HG03575 (cell line): Measurements from ENCODE around the gene URB1.
"Not testable (repeated sequence)": the region's sequence is repeated elsewhere in the genome, so short reads cannot be mapped to it uniquely, and the experiment has no call there.

Experiments
- ATAC-seq: cut with Tn5 transposase; IDR thresholded peaks from one replicate; pipeline ENCODE4 v1.9.1; 2021; ENCODE audit not compliant: unreplicated experiment, insufficient number of reproducible peaks, low FRiP score; ENCODE audit errors: extremely low read depth

URB1 gene

GRCh38 chr21:32392880-32393676, at the start of gene URB1:
Gene URB1, minus strand, starts transcription at chr21:32393012. Its CDS starts 102 bp downstream, at chr21:32392910.
- no peak for ATAC-seq

- no peak for ATAC-seq
Observed at GRCh38 chr21:32437729-32438128, 44.9 kb upstream of the URB1 start.

GRCh38 chr21:32432982-32433660, 40.3 kb upstream of the URB1 start:
- not testable (repeated sequence) for ATAC-seq

GRCh38 chr21:32427958-32428623, 35.3 kb upstream of the URB1 start:
- no peak for ATAC-seq

GRCh38 chr21:32426592-32427051, 33.8 kb upstream of the URB1 start:
- ATAC-seq, result no peak

- ATAC-seq, result no peak
Observed at GRCh38 chr21:32426066-32426465, 33.3 kb upstream of the URB1 start.

GRCh38 chr21:32425628-32426027, 32.8 kb upstream of the URB1 start:
- no peak for ATAC-seq

GRCh38 chr21:32424674-32425073, 31.9 kb upstream of the URB1 start:
- ATAC-seq, result no peak

GRCh38 chr21:32424191-32424535, 31.4 kb upstream of the URB1 start:
- no peak for ATAC-seq

- no peak for ATAC-seq
Observed at GRCh38 chr21:32423320-32424190, 30.7 kb upstream of the URB1 start.

- ATAC-seq, result no peak
Observed at GRCh38 chr21:32422064-32422463, 29.3 kb upstream of the URB1 start.

- no peak for ATAC-seq
Observed at GRCh38 chr21:32418146-32418545, 25.3 kb upstream of the URB1 start.

- no peak for ATAC-seq
Observed at GRCh38 chr21:32415451-32416398, 22.9 kb upstream of the URB1 start.

GRCh38 chr21:32414579-32415358, 22.0 kb upstream of the URB1 start:
- ATAC-seq, result no peak

- no peak for ATAC-seq
Observed at GRCh38 chr21:32413697-32414578, 21.1 kb upstream of the URB1 start.

- no peak for ATAC-seq
Observed at GRCh38 chr21:32413015-32413504, 20.2 kb upstream of the URB1 start.
